ENCODE data around the gene CPA2.

CPA2 gene

DNA sequence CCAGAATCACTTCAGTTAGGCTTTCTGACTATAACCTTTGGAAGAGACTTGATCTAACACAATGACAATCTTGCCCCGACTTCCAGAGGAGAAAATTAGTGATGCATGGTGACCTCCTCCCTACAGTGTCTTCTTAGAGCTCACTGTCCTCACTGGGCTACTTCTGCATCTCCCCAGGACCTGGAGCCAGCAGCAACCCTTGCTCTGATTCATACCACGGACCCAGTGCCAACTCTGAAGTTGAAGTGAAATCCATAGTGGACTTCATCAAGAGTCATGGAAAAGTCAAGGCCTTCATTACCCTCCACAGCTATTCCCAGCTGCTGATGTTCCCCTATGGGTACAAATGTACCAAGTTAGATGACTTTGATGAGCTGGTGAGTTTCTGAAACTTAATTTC, 12.6 kb downstream of the CPA2 start:
- DNase-seq (ENCODE audit: low read depth, low spot score), result no peak

DNA sequence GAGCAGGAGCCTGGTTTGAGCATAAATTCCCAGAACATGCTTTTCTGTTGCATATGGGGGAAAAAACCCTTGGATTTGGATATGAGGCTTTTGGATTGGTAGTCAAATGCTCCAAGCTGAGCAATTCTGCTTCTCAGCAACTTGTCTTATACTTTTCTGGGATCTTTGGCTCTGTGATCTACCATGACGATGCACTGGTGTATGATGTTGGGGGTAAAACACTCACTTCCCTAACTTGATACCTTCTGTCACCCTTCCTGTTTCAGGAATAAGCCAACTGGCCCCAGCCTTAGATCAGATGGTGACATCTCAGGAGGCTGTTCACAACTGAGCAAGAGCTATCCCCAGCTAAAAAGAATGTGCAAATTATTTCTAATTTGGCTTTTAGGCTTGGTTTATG, 13.2 kb downstream of the CPA2 start:
- no peak for DNase-seq (ENCODE audit: low read depth, low spot score)

DNA sequence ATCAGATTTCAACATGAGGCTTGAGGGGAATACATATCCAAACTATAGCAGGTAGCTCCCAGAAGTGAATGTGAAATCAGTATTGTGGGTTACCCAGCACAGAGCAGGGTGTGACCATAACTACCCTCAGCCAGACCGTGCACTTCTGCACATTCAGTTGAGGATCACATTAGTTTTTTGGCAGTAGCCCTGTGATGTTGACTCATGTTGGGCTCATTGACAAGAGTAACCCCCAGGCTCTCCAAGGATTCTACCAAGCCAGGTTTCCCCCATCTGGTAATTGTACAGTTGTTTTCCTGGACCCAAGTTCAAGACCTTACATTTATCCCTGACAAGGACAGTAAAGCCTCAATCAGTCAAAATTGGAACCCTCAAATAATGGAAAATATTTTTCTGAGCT, 14.6 kb downstream of the CPA2 start:
- DNase-seq (ENCODE audit: low read depth, low spot score), result no peak

DNA sequence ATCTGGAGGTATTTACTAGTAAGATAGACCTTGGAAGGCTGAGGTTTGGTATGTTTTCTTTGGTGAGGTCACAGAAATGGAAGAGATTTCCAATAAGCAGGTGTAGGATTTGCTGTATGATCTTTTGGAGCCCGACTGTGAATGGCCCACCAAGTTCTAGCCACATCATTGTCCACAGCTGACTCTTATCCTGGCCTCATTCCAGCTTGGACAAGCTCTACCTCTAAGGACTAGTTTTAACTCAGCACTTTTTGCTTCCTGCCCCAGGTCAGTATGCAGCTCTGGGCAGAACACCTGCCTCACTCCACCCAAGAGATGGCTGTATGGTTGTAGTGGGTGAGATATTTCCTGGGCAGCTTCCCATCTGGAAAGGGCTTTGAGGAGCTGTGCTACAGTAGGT, 20.2 kb downstream of the CPA2 start:
- no peak for DNase-seq (ENCODE audit: low read depth, low spot score)

DNA sequence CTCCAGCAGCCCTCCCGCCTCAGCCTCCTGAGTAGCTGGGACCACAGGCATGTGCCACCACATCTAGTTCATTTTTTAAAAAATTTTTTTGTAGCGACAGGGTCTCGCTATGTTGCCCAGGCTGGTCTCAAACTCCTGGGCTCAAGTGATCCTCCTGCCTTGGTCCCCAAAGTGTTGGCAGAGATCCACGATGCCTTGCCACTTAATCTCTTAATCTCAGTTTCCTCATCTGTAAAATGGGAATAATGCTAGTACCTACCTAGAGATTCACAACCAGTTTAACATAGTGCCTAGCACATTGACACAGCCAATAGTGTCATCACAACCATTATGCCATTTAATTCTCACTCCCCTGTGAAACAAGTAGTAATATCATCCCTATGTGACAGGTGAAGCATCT, 21.5 kb downstream of the CPA2 start:
- DNase-seq (ENCODE audit: low read depth, low spot score), result no peak

DNA sequence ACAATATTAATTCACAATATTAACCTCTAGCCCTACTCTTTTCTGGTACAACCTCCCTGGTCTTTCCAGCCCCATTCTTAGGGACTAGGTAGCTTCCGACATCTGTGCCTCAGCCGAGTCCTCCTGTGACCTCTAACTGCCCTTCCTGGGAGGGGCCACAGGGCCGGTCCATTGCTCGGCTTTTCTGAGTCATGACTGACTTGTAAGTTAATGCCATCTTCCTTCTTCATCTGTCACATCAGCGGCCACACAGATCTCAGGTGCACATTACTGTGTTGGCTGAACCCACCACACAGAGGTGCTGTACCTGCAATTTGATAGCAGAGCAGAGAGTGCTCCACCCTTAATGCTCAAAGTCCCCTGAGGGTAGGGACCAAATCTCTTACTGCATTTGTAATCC, 22.2 kb downstream of the CPA2 start:
- DNase-seq (ENCODE audit: low read depth, low spot score), result no peak

DNA sequence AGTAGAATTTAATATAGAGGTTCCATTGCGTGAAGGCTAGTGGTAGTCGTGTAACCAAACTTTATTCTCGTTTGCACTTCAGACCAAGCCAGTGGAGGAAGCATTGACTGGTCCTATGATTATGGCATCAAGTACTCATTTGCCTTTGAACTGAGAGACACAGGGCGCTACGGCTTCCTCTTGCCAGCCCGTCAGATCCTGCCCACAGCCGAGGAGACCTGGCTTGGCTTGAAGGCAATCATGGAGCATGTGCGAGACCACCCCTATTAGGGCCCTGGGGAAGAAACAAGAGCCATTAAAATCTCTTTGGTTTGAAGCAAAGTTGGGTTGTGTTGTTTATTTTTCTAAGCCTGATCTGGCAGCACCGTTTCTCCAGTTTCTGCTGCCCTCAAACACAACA, 22.8 kb downstream of the CPA2 start:
- DNase-seq (ENCODE audit: low read depth, low spot score), result no peak

DNA sequence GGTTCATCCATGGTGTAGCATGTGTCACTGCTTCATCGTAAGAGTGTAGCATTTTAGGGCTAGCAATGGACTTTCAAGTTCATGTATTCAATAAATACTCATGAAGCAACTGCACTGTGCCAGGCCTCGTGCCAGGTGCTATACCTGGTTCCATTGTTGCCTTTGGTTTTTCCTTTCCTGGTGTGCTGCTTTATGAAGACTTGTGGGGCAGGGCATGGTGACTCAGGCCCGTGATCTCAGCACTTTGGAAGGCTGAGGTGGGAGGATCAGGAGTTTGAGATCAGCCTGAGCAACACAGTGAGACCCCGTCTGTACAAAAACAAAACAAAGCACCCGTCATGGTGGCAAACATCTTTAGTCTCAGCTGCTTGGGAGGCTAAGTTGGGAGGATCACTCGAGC, 24.1 kb downstream of the CPA2 start:
- no peak for DNase-seq (ENCODE audit: low read depth, low spot score)

DNA sequence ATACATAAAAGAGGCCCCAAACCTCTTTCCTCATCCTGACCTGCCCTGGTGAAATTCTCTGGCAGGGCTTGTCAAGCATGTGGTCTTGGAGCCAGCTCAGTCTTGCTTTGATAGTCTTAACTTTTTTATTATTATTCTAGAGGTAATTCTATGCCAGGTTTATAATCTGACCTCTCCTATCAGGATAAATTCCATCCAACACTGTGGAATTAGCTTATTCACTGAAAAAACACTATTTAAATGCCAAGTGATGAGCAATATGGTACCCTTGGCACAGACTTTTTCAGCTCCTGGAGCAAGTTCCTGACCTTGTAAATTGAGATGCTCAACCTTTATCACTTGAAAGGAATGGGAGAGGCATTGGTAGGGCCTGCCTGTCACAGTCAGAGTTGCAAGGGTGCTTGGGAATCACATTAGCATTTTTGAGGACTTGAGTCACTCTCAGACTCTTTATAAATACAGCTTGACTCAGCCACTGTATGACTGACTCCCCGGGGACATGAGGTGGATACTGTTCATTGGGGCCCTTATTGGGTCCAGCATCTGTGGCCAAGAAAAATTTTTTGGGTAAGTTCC, 26.1 kb downstream of the CPA2 start, which contains the start of gene CPA4:
Gene CPA4, plus strand, starts transcription at position 480 of the 576 bp plus-strand sequence. Its CDS starts 20 bp downstream, at position 500.
- peak; percentile 66 for DNase-seq (ENCODE audit: low read depth, low spot score)

DNA sequence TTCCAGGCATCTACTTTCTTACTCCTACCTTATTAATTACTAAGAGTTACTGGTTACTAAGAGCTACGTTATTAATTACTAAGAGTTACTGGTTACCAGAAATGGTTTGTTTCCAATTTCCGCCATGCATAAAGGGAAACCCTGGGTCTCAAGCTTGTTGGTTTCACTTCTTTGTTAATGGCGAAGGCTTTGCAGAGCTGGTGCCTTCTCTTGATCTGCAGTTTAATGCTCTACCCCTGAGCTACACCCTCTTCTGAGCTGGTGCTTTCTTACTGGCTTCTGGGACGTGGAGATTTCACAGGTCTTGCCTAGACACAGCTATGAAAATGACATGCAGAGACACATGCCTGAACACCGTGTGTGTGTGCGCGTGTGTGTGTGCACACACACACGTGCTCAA, 26.9 kb downstream of the CPA2 start:
- DNase-seq (ENCODE audit: low read depth, low spot score), result no peak

DNA sequence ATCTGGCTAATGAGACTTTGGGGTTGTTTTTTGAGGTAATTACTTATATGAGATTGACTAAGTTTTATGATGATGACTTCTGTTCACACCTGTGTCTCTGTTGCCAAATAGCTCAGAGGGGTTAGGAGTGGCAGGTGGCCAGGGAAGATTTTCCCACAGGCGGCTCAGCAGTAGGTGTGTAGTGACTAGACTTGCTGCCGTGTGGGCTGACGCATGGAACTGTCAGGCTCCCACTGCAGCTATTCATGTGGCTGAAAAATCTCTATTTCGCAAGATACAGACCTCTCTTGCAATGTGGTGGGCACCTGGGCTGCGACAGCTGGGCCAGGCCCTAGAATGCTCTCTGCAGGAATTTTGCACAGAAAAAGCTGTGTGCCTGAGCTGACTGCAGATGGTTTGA, 27.7 kb downstream of the CPA2 start:
- DNase-seq (ENCODE audit: low read depth, low spot score), result no peak

DNA sequence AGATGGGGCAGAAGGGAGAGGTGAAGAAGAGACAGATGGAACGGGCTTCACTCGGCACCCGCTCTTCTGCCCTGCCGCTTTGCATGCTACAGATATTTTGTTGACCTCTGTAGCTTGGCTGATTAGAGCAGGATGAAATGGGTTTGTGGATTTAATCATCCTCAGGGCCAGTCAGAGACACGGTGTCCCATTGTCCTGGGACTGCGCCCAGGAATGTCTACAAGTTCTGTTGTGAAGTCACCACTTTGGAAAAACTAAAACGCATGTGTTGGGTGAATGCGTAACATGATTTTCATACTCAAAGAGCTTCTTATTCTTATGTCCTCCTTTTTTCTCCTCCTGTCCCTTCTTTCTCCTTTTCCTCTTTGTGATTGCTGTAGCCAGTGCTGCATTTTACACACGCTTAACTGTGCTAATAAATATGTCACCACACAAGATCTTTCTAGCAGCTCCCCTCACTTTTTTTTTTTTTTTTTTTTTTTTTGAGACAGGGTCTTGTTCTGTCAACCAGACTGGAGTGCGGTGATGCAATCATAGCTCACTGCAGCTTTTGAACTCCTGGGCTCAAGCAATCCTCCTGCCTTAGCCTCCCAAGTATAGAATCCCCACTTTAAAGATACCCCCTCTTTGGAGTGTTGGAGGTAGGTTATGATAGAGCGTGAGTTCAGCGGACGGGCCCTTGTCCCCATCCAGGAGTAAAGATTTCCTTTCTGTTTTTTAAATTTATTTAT, 29.7 kb downstream of the CPA2 start:
- no peak for DNase-seq (ENCODE audit: low read depth, low spot score)

DNA sequence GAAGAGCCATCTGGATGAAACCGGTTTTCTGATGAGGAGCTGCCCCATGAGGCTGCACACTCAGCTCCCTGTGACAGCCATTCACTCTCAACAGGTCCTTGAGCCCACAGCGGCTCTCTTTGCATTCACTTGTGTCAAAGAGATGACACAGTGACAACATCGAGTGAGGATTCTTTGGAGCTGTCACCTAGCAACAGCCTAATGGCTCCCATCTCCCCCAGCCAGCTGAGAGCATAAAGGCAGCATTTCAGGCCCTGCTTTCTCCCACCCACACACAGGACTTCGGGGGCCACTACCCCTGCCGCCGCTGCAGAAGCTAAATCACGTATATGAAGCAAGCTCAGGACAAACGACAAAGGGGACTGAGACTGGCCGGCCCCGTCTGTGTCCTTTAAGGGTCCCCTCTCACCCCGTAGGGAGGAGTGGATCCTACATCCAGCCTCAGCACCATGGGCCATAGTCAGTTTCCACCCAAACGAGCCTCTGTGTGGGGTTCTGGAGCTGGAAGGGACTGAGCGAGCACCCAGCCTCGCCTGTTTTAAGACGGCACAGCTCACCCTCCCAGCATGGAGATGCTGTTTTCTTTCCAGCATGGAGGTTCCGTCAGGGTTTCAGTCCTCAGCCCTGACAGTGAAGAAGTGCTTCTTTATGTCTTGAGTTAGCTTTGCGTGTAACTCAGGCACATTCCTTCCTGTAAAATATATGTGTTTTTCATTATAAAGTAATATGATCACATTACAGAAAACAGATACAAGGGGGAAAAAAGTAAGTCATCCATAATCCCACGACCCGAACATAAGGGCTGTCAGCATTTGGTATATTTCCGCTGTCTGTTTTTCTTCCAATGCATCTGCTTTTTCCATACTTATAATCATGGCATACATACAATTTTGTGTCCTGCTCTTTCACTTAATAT, 31.2 kb downstream of the CPA2 start:
- DNase-seq (ENCODE audit: low read depth, low spot score), result no peak

DNA sequence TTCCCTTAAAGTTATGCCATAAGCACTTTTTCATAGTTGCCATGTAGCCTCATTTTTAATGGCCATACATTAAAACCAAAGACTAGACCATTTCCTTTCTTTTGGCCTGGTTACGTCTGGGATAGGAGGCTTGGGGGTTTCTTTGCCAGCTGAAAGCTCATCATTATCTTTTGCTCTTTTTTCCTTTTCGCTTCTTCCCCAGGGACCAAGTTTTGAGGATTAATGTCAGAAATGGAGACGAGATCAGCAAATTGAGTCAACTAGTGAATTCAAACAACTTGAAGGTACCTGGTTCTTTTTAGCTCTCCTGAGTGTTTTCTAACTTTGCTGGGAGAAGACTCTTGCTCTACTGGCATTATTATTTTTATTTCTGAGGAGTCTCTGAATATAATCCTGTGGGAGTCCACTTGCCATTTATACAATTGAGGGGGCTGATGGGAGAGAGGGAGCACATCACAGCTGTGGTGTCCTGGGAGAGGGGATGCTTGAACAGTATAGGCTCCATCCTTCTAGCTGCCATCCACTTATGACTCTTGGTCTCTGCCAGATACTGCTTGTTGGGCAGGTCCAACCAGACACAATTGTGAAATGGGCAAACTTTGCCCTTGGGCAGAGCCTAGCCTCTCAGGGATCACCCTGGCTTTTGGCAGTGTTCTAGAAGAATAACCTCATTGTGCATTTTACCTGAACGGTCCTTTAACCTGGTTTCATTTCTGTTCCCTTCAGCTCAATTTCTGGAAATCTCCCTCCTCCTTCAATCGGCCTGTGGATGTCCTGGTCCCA, 32.1 kb downstream of the CPA2 start:
- no peak for DNase-seq (ENCODE audit: low read depth, low spot score)

DNA sequence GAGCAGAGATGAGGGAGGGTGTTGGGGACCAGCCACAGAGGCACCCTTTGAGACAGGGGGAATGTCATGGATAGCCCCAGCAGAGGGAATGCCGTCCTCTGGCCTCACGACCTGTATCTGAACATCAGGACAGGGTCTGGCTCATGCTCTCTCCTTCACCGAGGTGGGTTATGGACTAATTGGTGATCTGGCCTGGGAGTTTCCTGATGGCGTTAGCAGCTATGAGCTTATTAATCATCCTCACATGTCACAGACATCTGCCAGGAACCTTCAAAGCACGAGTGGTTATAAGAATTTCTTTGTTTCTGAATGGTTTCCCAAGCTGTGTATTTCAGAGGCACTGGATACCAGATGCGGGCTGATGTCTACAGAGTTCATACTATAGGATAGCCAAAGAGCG, 33.2 kb downstream of the CPA2 start:
- DNase-seq (ENCODE audit: low read depth, low spot score), result no peak

DNA sequence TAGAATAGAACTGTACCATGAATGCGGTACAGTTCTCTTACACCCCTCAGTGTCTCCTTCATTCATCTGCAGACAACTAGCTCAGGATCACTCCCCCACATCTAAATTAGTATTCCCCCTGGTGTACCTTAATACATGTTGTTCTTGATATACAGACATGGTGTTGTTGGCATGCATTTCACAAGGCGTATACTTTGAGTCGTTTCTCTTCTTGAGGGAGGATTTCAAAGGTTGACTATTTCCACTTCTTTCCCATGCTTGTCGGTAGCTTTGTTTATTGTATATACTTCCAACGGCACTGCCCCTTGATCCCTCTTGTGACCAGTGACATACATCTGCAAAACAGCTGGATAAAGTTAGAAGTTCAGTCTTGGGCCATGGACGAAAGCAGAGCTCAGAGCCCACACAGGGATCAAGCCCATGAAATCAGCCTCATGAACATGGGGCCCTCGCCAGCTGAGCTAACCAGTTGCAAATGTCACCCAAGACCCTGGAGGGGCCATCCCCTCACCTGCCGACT, 34.9 kb downstream of the CPA2 start:
- no peak for DNase-seq (ENCODE audit: low read depth, low spot score)

DNA sequence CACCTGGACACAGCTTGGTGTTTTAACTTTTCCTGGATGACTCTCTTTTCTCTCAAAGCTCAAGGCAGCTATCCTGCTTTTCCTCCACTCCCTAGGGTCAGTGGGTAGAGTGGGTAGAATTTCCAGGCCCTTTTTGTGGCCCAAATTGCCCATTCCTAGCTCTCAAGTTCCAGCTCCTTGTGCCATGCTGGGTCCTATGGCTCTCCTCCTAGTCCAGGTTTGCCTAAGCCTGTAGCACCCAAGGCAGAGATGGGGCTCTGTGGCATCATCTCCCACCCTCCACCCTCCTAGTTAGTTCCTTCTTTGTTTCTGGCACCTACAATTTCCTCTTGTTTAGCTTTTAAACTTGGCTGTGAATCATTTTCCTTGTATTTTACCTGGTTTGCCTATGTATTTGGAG, 36.0 kb downstream of the CPA2 start:
- DNase-seq (ENCODE audit: low read depth, low spot score), result no peak

DNA sequence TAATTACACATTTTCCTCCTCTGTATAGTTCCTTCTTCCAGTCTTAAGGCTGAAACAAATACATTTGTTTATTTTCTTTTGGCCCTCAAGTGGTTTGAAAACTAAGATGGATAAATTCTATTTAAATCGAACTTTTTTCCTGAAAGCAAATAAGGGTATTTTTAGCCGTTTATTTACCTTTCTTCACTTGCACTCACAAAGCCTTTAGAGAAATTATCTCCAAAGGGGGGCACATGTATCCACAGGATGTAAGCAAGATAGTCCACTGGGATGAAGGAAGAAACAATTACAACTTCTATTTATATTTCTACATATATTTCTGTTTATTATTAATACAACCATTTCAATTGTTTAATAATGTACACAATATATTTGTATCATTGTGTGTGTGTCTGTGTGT, 36.5 kb downstream of the CPA2 start:
- no peak for DNase-seq (ENCODE audit: low read depth, low spot score)

DNA sequence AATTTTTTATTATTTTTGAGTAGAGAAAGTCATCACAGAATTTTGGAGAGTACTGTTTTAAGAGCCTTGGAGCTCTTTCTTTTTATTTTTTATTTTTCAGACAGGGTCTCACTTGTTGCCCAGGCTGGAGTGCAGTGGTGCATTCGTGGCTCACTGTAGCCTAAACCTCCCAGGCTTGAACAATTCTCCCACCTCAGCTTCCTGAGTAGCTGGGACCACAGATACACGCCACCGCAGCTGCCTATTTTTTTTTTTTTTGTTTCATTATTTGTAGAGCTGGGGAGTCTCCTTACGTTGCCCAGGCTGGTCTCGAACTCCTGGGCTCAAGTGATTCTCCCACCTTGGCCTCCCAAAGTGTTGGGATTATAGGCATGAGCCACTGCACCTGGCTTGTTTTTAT, 36.9 kb downstream of the CPA2 start:
- no peak for DNase-seq (ENCODE audit: low read depth, low spot score)

DNA sequence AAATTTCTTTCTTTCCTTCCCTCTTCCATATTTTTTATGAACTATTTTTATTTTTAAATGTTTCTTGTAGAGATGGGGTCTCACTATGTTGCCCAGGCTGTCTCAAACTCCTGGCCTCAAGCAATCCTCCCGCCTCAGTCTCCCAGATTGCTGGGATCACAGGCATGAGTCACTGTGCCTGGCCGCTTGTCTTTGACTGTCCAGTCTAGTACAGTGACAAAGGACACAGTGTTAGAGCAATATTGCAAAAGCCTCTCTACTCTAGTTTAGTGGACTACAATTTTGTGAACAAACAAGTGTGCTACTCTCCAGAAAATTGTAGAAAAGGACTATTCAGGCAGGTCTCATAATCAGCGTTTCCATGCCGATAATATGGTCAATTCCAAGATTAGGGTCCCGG, 37.3 kb downstream of the CPA2 start:
- no peak for DNase-seq (ENCODE audit: low read depth, low spot score)

DNA sequence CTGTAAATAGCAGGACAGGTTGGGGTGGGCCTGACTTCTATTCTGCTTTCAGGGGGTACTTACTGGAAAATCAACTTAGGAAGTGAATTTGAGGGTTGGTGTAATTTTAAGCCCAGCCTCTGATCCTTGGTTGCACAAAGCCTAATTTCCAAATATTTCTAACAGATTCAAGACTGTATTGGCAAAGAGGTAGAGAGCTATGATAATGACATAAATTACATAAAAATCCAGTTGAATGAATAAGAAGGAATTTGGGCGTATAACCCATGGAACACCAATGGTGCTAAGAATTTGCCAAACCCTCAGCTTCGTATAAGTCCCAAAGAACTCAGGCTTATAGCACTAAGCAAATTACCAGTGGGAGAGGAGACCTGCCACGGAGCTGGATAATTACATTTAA, 38.2 kb downstream of the CPA2 start:
- no peak for DNase-seq (ENCODE audit: low read depth, low spot score)
